Brain microvascular endothelial cell (primary cell): ENCODE results near the gene TANC1.

Experiments
- DNase-seq: peaks from one replicate; pipeline ENCODE4 v3.0.0-alpha.2; 2020
- H3K27ac ChIP-seq: fragments of 250-450 bp; sonication (Bioruptor Pico); 2 replicates; pipeline ENCODE4 v1.5.1; 2020; ENCODE audit warnings: mild to moderate bottlenecking, moderate library complexity
- H3K27me3 ChIP-seq: fragments of 250-450 bp; sonication (Bioruptor Pico); replicated peaks from 2 replicates; pipeline ENCODE4 v1.5.1; 2020; ENCODE audit warnings: mild to moderate bottlenecking
- H3K36me3 ChIP-seq: fragments of 250-450 bp; sonication (Bioruptor Pico); replicated peaks from 2 replicates; pipeline ENCODE4 v1.5.1; 2020; ENCODE audit warnings: mild to moderate bottlenecking
- H3K4me3 ChIP-seq: 2 replicates; pipeline ENCODE4 v1.5.1; 2011; ENCODE audit warnings: low read depth, mild to moderate bottlenecking, control low read depth, low read length, moderate library complexity
- CTCF ChIP-seq: IDR thresholded peaks from 2 replicates; pipeline ENCODE4 v1.5.1; 2011; ENCODE audit warnings: low read depth, mild to moderate bottlenecking, moderate library complexity, low read length, control low read depth, inconsistent platforms; ENCODE audit errors: missing control alignments
- in situ Hi-C: cut with HindIII; loops from 2 replicates; pipeline ENCODE4 v1.10.0; 2017; ENCODE audit warnings: low sequenced_read_pairs, low pct_ligation_motif_present

Gene TANC1

GRCh38 chr2:159118115-159118858 lies 149.8 kb downstream of the TANC1 start:
- H3K27ac ChIP-seq: peak overlapping the region; percentile 10
- peak; percentile 92 for DNase-seq
- peak; percentile 94 for TF ChIP-seq CTCF

GRCh38 chr2:159118859-159119500 lies 150.5 kb downstream of the TANC1 start:
- in situ Hi-C loops: no loop called here
- peak overlapping the region; percentile 10 for H3K27ac ChIP-seq

More at GRCh38 chr2:159118115-159118858, 149.8 kb downstream of the TANC1 start:
- no peaks in the 10 kb centered on the region for H3K27me3 ChIP-seq
- peaks cover 2% of the 10 kb centered on the region for H3K36me3 ChIP-seq
- H3K4me3 ChIP-seq: no peak overlapping the region
- in situ Hi-C loops: no loop called here

GRCh38 chr2:159119652-159120257 lies 151.3 kb downstream of the TANC1 start:
- H3K4me3 ChIP-seq: no peak overlapping the region
- H3K27me3 ChIP-seq: no peaks in the 10 kb centered on the region
- peaks cover 2% of the 10 kb centered on the region for H3K36me3 ChIP-seq
- TF ChIP-seq CTCF: no peak
- no peak for DNase-seq
- in situ Hi-C loops: no loop called here
- H3K27ac ChIP-seq: peak overlapping the region; percentile 9

More at GRCh38 chr2:159118859-159119500, 150.5 kb downstream of the TANC1 start:
- Histone ChIP-seq H3K4me3 (no peak overlapping the region), H3K27me3 (no peaks in the 10 kb centered on the region), H3K36me3 (peaks cover 2% of the 10 kb centered on the region)
- no peak for DNase-seq
- TF ChIP-seq CTCF: no peak

- in situ Hi-C loops: no loop called here
- Histone ChIP-seq H3K27ac (peak overlapping the region; percentile 93), H3K27me3 (no peaks in the 10 kb centered on the region), H3K4me3 (no peak overlapping the region), H3K36me3 (peaks cover 2% of the 10 kb centered on the region)
- DNase-seq: no peak
- no peak for TF ChIP-seq CTCF
Measured at GRCh38 chr2:159123786-159124185, 155.3 kb downstream of the TANC1 start.

- in situ Hi-C loops: no loop called here
- H3K27ac ChIP-seq: peak overlapping the region; percentile 93
- no peak for TF ChIP-seq CTCF
- peaks cover 2% of the 10 kb centered on the region for H3K36me3 ChIP-seq
- DNase-seq: peak; percentile 89
- no peak overlapping the region for H3K4me3 ChIP-seq
- no peaks in the 10 kb centered on the region for H3K27me3 ChIP-seq
Measured at GRCh38 chr2:159124441-159124911, 156.0 kb downstream of the TANC1 start.
